HCT116 (cell line): ENCODE data around the gene NMNAT3.

Experiments used
- CTCF ChIP-seq, 3 experiments: fragments of 200-600 bp in 1 of 3; sonication (generic) in 1 of 3; IDR thresholded peaks in 2 of 3; conservative IDR thresholded peaks in 1 of 3; 2 replicates each; pipeline ENCODE4 v1.5.1; 2012 to 2017; ENCODE audit warnings: low read depth in 2 of 3, low read length in 2 of 3, antibody characterized with exemption in 1 of 3, borderline replicate concordance in 1 of 3, control low read depth in 1 of 3, mild to moderate bottlenecking in 1 of 3, mixed read lengths in 1 of 3, mixed run types in 1 of 3, moderate library complexity in 1 of 3; ENCODE audit not compliant: insufficient read depth in 1 of 3
- RAD21 ChIP-seq: IDR thresholded peaks from 2 replicates; pipeline ENCODE4 v1.6.1; 2012; ENCODE audit warnings: low read depth, mild to moderate bottlenecking
- YY1 ChIP-seq: IDR thresholded peaks from 2 replicates; pipeline ENCODE4 v1.6.1; 2011; ENCODE audit warnings: low read length, low read depth, moderate library complexity, mild to moderate bottlenecking; ENCODE audit not compliant: insufficient replicate concordance; ENCODE audit errors: extremely low read depth

GRCh38 chr3:139521144-139521543 lies 156.6 kb downstream of the NMNAT3 start:
- TF ChIP-seq CTCF (IDR thresholded peaks at IDR 0.05 in 2 of 3, conservative IDR thresholded peaks at IDR 0.05 in 1 of 3; ENCODE audit: borderline replicate concordance in 1 of 3, insufficient read depth in 1 of 3, low read depth in 2 of 3, low read length in 2 of 3) (no peak), RAD21 (no peak), YY1 (no peak)
